Brain microvascular endothelial cell (primary cell): ENCODE data around the gene CACHD1.
"Not testable (repeated sequence)": the region's sequence is repeated elsewhere in the genome, so short reads cannot be mapped to it uniquely, and the experiment has no call there.

ENCODE experiments used
- DNase-seq: peaks from one replicate; pipeline ENCODE4 v3.0.0-alpha.2; 2020
- H3K27ac ChIP-seq: fragments of 250-450 bp; sonication (Bioruptor Pico); 2 replicates; pipeline ENCODE4 v1.5.1; 2020; ENCODE audit warnings: mild to moderate bottlenecking, moderate library complexity
- H3K27me3 ChIP-seq: fragments of 250-450 bp; sonication (Bioruptor Pico); replicated peaks from 2 replicates; pipeline ENCODE4 v1.5.1; 2020; ENCODE audit warnings: mild to moderate bottlenecking
- H3K36me3 ChIP-seq: fragments of 250-450 bp; sonication (Bioruptor Pico); replicated peaks from 2 replicates; pipeline ENCODE4 v1.5.1; 2020; ENCODE audit warnings: mild to moderate bottlenecking
- H3K4me3 ChIP-seq: 2 replicates; pipeline ENCODE4 v1.5.1; 2011; ENCODE audit warnings: low read depth, mild to moderate bottlenecking, control low read depth, low read length, moderate library complexity
- in situ Hi-C: cut with HindIII; loops from 2 replicates; pipeline ENCODE4 v1.10.0; 2017; ENCODE audit warnings: low sequenced_read_pairs, low pct_ligation_motif_present
- TF ChIP-seq, protein P1 (sequence below): IDR thresholded peaks from 2 replicates; pipeline ENCODE4 v1.5.1; 2011; ENCODE audit warnings: low read depth, mild to moderate bottlenecking, moderate library complexity, low read length, control low read depth, inconsistent platforms; ENCODE audit errors: missing control alignments

CACHD1 gene

DNA sequence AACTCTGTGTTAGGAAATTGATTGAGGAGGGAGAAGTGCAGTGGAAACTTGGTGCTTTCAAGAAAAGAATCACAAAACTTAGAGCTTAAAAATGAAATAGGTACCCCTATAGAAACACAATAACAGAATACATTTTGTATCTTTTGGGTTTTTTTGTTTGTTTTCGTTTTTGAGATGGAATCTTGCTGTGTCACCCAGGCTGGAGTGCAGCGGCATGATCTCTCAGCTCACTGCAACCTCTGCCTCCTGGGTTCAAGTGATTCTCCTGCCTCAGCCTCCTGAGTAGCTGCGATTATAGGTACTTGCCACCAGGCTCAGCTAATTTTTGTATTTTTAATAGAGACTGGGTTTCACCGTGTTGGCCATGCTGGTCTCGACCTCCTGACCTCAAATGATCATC, 223.5 kb downstream of the CACHD1 start:
- TF ChIP-seq, protein P1, sequence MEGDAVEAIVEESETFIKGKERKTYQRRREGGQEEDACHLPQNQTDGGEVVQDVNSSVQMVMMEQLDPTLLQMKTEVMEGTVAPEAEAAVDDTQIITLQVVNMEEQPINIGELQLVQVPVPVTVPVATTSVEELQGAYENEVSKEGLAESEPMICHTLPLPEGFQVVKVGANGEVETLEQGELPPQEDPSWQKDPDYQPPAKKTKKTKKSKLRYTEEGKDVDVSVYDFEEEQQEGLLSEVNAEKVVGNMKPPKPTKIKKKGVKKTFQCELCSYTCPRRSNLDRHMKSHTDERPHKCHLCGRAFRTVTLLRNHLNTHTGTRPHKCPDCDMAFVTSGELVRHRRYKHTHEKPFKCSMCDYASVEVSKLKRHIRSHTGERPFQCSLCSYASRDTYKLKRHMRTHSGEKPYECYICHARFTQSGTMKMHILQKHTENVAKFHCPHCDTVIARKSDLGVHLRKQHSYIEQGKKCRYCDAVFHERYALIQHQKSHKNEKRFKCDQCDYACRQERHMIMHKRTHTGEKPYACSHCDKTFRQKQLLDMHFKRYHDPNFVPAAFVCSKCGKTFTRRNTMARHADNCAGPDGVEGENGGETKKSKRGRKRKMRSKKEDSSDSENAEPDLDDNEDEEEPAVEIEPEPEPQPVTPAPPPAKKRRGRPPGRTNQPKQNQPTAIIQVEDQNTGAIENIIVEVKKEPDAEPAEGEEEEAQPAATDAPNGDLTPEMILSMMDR = no peak
- Histone ChIP-seq H3K4me3 (no peak overlapping the region), H3K27me3 (no peaks in the 10 kb centered on the region), H3K27ac (no peak overlapping the region), H3K36me3 (no peaks in the 10 kb centered on the region)
- DNase-seq = no peak
- in situ Hi-C loops = no loop called here

DNA sequence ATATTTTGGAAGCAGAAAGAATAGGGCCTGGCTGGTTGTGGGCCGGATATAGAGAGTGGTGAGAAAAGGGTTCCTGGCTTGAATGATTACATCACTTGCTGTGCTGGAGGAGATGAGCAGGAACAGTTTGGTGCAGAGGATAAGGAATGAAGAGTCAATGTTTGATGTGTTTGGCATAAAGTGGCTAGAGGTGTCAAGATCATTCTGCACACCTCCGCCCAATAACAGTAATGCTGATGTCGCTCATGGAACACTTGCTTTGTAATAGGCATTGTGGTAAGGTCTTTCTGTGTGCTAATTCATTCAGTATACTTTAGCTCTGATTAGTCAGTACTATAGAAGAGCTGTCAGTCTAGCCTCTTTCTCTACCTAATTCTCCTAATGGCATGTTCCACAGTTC, 226.9 kb downstream of the CACHD1 start:
- DNase-seq = no peak
- TF ChIP-seq, protein P1 = no peak
- Histone ChIP-seq H3K36me3 (no peaks in the 10 kb centered on the region), H3K4me3 (no peak overlapping the region), H3K27me3 (no peaks in the 10 kb centered on the region), H3K27ac (no peak overlapping the region)
- in situ Hi-C loops = no loop called here

DNA sequence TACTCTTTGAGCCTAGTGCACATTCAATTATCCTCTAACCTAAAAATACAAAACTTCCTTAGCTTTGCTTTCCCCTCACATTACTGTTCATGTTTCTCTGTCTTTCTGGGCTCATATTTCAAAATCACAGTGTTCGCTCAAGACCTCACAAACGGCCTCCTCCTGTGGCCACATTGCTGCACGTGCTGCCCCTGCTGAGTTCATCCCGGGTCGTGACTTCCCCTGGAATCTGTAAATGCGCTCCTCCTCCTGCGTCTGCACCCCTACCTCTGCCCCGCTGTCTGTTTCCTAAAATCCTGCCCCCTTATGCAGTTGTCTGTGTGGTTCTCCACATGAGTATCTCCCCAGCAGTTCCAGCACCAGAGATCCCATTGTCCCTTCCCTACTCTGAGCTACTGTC, 229.4 kb downstream of the CACHD1 start:
- in situ Hi-C loops = no loop called here
- Histone ChIP-seq H3K4me3 (no peak overlapping the region), H3K27ac (no peak overlapping the region), H3K27me3 (no peaks in the 10 kb centered on the region), H3K36me3 (no peaks in the 10 kb centered on the region)
- TF ChIP-seq, protein P1 = no peak
- no peak for DNase-seq

DNA sequence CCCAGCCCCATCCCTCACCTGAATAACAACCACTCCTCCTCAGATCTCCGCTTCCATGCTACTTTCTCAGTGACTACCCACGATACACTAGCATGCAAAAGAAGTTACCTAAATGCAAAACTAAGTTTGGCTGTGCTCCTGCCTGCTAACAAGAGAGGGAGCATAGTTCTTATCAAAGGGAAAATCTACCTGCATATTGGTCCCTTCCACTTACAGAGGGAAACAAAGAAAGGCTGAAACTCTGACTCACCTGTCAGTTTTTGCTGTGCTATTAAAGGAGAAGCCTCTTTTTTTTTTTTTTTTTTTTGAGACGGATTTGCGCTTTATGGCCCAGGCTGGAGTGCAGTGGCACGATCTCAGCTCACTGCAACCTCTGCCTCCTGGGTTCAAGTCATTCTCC, 231.1 kb downstream of the CACHD1 start:
- Histone ChIP-seq H3K27ac (no peak overlapping the region), H3K36me3 (no peaks in the 10 kb centered on the region), H3K27me3 (no peaks in the 10 kb centered on the region), H3K4me3 (no peak overlapping the region)
- DNase-seq = no peak
- in situ Hi-C loops = no loop called here
- TF ChIP-seq, protein P1 = no peak

DNA sequence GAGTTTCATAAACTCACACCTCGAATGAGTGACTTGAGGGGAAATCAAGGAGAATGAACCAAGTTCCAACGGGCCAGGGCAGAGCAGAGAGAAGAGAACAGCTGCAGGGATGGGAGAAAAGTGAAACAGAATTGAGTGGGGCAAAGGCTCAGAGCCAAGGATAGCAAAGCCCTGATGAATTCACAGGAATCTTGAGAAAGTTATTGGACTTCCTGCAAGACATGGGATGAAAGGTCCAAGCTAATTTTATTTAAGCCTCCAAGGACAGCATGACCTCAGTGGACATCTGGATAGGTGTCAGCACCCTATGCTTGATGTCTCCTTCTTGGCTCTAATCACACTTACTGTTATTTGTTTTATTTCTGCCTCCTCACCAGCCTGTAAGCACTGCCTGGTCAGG, 232.0 kb downstream of the CACHD1 start:
- in situ Hi-C loops = no loop called here
- no peaks in the 10 kb centered on the region for H3K27me3 ChIP-seq
- TF ChIP-seq, protein P1 = no peak
- no peaks in the 10 kb centered on the region for H3K36me3 ChIP-seq
- no peak for DNase-seq
- H3K27ac ChIP-seq = no peak overlapping the region
- no peak overlapping the region for H3K4me3 ChIP-seq

DNA sequence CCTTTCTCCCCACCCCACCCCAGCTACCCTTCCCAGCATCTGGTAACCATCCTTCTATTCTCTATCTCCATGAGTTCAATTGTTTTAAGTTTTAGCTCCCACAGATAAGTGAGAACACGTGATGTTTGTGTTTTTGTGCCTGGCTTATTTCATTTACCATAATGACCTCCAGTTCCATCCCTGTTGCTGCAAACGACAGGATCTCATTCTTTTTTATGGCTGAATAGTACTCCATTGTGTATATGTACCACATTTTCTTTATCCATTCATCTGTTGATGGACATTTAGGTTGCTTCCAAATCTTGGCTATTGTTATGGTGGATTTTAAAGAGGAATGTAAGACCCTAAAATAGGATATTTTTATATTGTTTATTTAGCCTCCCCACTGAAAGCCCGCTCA, 232.7 kb downstream of the CACHD1 start:
- H3K27ac ChIP-seq, DNase-seq, in situ Hi-C loops, H3K36me3 ChIP-seq, H3K4me3 ChIP-seq, H3K27me3 ChIP-seq: not testable (repeated sequence)
